Peyer's patch (tissue), 4 donors: ENCODE data around the gene CDKL1. TPM values are rescaled to one million over a fixed set of nuclear protein-coding genes. Genes with fewer than 3 reads are reported as not detected.

Experiments used
- DNase-seq, 3 donors: peaks; one replicate each; pipeline ENCODE4 v3.0.0-alpha.2; 2017 to 2019
- H3K27ac ChIP-seq, 4 donors: fragments of 200-600 bp; sonication (generic); one replicate each; pipeline ENCODE4 v1.5.1; 2016 to 2019
- H3K27me3 ChIP-seq, 2 donors: fragments of 200-600 bp; sonication (generic); one replicate each; pipeline ENCODE4 v1.5.1; 2019
- H3K36me3 ChIP-seq, 3 donors: fragments of 200-600 bp; sonication (generic); one replicate each; pipeline ENCODE4 v1.5.1; 2016 to 2019
- H3K4me1 ChIP-seq, 4 donors: fragments of 200-600 bp; sonication (generic); one replicate each; pipeline ENCODE4 v1.5.1; 2016 to 2019
- H3K4me3 ChIP-seq, 4 donors: fragments of 200-600 bp; sonication (generic); 1 replicate in 3 of 4; 2 replicates in 1 of 4; pipeline ENCODE4 v1.5.1; 2016 to 2019; ENCODE audit warnings: mild to moderate bottlenecking in 1 of 4
- H3K9me3 ChIP-seq, 4 donors: fragments of 200-600 bp; sonication (generic); one replicate each; pipeline ENCODE4 v1.5.1; 2016 to 2019; ENCODE audit warnings: mild to moderate bottlenecking in 1 of 4
- CTCF ChIP-seq, 6 experiments: fragments of 450-650 bp in 4 of 6; fragments of 200-600 bp in 2 of 6; sonication (generic) in 1 of 6; IDR thresholded peaks; one replicate each; pipeline ENCODE4 v1.5.1; 2017 to 2019; ENCODE audit warnings: antibody characterized with exemption in 6 of 6, mild to moderate bottlenecking in 3 of 6, moderate library complexity in 1 of 6
- POLR2A ChIP-seq, 2 donors: fragments of 450-650 bp; IDR thresholded peaks; one replicate each; pipeline ENCODE4 v1.5.1; 2017; ENCODE audit warnings: antibody characterized with exemption in 2 of 2, mild to moderate bottlenecking in 2 of 2, moderate library complexity in 2 of 2
- total RNA-seq, 4 donors: library from RNA; depleted of rRNA; stranded (reverse); fragments of >200 nt; gene quantifications; one replicate each; pipeline ENCODE4 v1.1.0, GENCODE V29; 2016

The CDKL1 gene
- total RNA-seq, 4 donors from 2014 or later: 11.3 to 20.4 (median 15.5) TPM

- TF ChIP-seq POLR2A (IDR thresholded peaks at IDR 0.05) (no peak), CTCF (IDR thresholded peaks at IDR 0.05) (peak in 4 of 6 experiments; percentile 22 to 44 (median 37))
- DNase-seq: peak in 2 of 3 donors; percentile 39 to 68
- peak overlapping the region in 3 of 4 donors; percentile 27 to 40 (median 32) for H3K27ac ChIP-seq
- H3K27me3 ChIP-seq: no peaks in the 10 kb centered on the region
- H3K9me3 ChIP-seq: no peaks in the 10 kb centered on the region
- H3K4me1 ChIP-seq: peaks cover 0 to 19% (median 1%) of the 10 kb centered on the region in 4 donors
- peak overlapping the region in 2 of 4 donors; percentile 8 to 22 for H3K4me3 ChIP-seq
- no peaks in the 10 kb centered on the region for H3K36me3 ChIP-seq
These were observed 54.2 kb downstream of the CDKL1 start for GRCh38 chr14:50342221-50343078.

GRCh38 chr14:50340963-50341362 is 55.7 kb downstream of the CDKL1 start:
- Histone ChIP-seq H3K27ac (no peak overlapping the region), H3K27me3 (no peaks in the 10 kb centered on the region), H3K9me3 (no peaks in the 10 kb centered on the region), H3K4me3 (no peak overlapping the region), H3K4me1 (peaks cover 0 to 20% (median 1%) of the 10 kb centered on the region in 4 donors), H3K36me3 (no peaks in the 10 kb centered on the region)
- DNase-seq: no peak
- no peak for TF ChIP-seq CTCF (IDR thresholded peaks at IDR 0.05)
- TF ChIP-seq POLR2A (IDR thresholded peaks at IDR 0.05): no peak

GRCh38 chr14:50340045-50340444 is 56.6 kb downstream of the CDKL1 start:
- TF ChIP-seq CTCF (IDR thresholded peaks at IDR 0.05) (no peak), POLR2A (IDR thresholded peaks at IDR 0.05) (no peak)
- Histone ChIP-seq H3K4me3 (no peak overlapping the region), H3K4me1 (peaks cover 0 to 26% (median 3%) of the 10 kb centered on the region in 4 donors), H3K27me3 (no peaks in the 10 kb centered on the region), H3K36me3 (no peaks in the 10 kb centered on the region), H3K27ac (no peak overlapping the region), H3K9me3 (no peaks in the 10 kb centered on the region)
- no peak for DNase-seq

- no peaks in the 10 kb centered on the region for H3K9me3 ChIP-seq
- no peak for DNase-seq
- H3K36me3 ChIP-seq: no peaks in the 10 kb centered on the region
- no peaks in the 10 kb centered on the region for H3K27me3 ChIP-seq
- no peak overlapping the region for H3K4me3 ChIP-seq
- TF ChIP-seq POLR2A (IDR thresholded peaks at IDR 0.05): no peak
- H3K4me1 ChIP-seq: peaks cover 0 to 22% (median 3%) of the 10 kb centered on the region in 4 donors
- H3K27ac ChIP-seq: no peak overlapping the region
These were observed 57.4 kb downstream of the CDKL1 start for GRCh38 chr14:50339178-50339804.

GRCh38 chr14:50338587-50338986 is 58.1 kb downstream of the CDKL1 start:
- no peak overlapping the region for H3K27ac ChIP-seq

More at GRCh38 chr14:50338587-50338986, 58.1 kb downstream of the CDKL1 start:
- Histone ChIP-seq H3K27me3 (no peaks in the 10 kb centered on the region), H3K4me3 (no peak overlapping the region), H3K4me1 (peaks cover 0 to 22% (median 3%) of the 10 kb centered on the region in 4 donors), H3K9me3 (no peaks in the 10 kb centered on the region), H3K36me3 (peaks cover 0 to under 1% (median 0%) of the 10 kb centered on the region in 3 donors)
- DNase-seq: no peak
- TF ChIP-seq POLR2A (IDR thresholded peaks at IDR 0.05): no peak
- TF ChIP-seq CTCF (IDR thresholded peaks at IDR 0.05): peak in 2 of 6 experiments; percentile 31 to 32
